K562 (cell line): ENCODE results near the gene TDRD12. TPM values are rescaled to one million over a fixed set of nuclear protein-coding genes. Genes with fewer than 3 reads are reported as not detected.

Experiments
- ARHGAP35 ChIP-seq: fragments of 450-650 bp; IDR thresholded peaks from 2 replicates; pipeline ENCODE4 v1.6.1; 2018; ENCODE audit not compliant: partially characterized antibody
- CC2D1A ChIP-seq: fragments of 450-650 bp; IDR thresholded peaks from 2 replicates; pipeline ENCODE4 v1.6.1; 2017; ENCODE audit warnings: mild to moderate bottlenecking
- CEBPB ChIP-seq: fragments of 450-650 bp; IDR thresholded peaks from 2 replicates; pipeline ENCODE4 v1.6.1; 2016; ENCODE audit warnings: missing genetic modification characterization, missing compliant biosample characterization
- DDX20 ChIP-seq: fragments of 450-650 bp; IDR thresholded peaks from 2 replicates; pipeline ENCODE4 v1.6.1; 2016; ENCODE audit warnings: missing genetic modification characterization, low read depth, mild to moderate bottlenecking, missing compliant biosample characterization, moderate library complexity
- HDAC6 ChIP-seq: IDR thresholded peaks from 2 replicates; pipeline ENCODE4 v1.6.1; 2012; ENCODE audit warnings: low read depth, mild to moderate bottlenecking, control low read depth, inconsistent platforms, low read length, moderate library complexity
- HDAC8 ChIP-seq: fragments of 450-650 bp; IDR thresholded peaks from 2 replicates; pipeline ENCODE4 v1.6.1; 2016; ENCODE audit warnings: mild to moderate bottlenecking, missing genetic modification characterization, moderate library complexity, missing compliant biosample characterization
- ZNF146 ChIP-seq: IDR thresholded peaks from one replicate; pipeline ENCODE4 v1.6.1; 2018; ENCODE audit warnings: missing compliant biosample characterization; ENCODE audit not compliant: unreplicated experiment
- polyA plus RNA-seq, 8 experiments: library from polyadenylated mRNA; depleted of rRNA in 4 of 8; stranded (reverse) in 5 of 8; unstranded in 3 of 8; fragments of >200 nt; fragmentation: Nextera tagmentation in 2 of 8; fragmentation: Illumina TruSeq in 1 of 8; extraction: Ambion mirVana in 2 of 8; extraction: Trizol in 1 of 8; gene quantifications; 2 replicates each; pipeline versions ENCODE4 v1.2.1 to v1.2.3, GENCODE V29; 2011 to 2014; ENCODE audit warnings: inconsistent platforms in 1 of 8, missing spikeins in 1 of 8
- total RNA-seq, 7 experiments: library from RNA; depleted of rRNA in 6 of 7; stranded (reverse); fragments of >200 nt in 6 of 7; fragmentation: Illumina TruSeq in 2 of 7; extraction: Trizol in 2 of 7; gene quantifications; 2 replicates each; pipeline versions ENCODE4 v1.2.1 to v1.2.3, GENCODE V29; 2011 to 2021; ENCODE audit warnings: low replicate concordance in 1 of 7
- TF ChIP-seq, protein P1 (sequence below): fragments of 250-450 bp; sonication (Bioruptor Pico); IDR thresholded peaks from 2 replicates; pipeline ENCODE4 v1.4.0; 2020
- TF ChIP-seq, protein P2 (sequence below): fragments of 450-650 bp; IDR thresholded peaks from 2 replicates; pipeline ENCODE4 v1.7.1; 2018; ENCODE audit warnings: mild to moderate bottlenecking, low read depth; ENCODE audit not compliant: partially characterized antibody

TDRD12 gene
- total and polyA plus RNA-seq, 9 of the 15 experiments (the other 6 are each of a cell fraction or from before 2014, with no cell fraction given), result 0.03 TPM; not detected in 8

DNA sequence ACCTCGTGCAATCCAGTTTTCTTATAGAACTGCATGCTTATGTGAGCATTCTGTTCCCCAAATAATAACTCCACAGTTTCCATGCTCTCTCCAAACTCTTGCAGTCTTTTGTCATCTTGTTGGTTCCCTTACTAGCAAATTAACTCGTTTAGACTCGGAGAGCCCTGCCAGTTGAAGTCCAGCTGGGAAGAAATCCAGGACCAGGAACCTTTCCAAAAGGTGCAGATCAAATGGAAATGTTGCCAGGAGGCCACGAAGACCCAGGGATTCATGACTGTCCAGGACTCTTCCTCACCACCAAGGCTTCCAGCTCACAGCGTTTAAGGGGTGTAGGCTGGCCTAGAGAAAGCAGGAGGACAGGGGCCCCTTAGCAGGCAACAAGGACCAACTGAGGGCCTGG is 2.1 kb upstream of the TDRD12 start (continued):
- no peak for TF ChIP-seq DDX20
- TF ChIP-seq ARHGAP35, result no peak
- no peak for TF ChIP-seq CC2D1A
- no peak for TF ChIP-seq ZNF146 (CRISPR knock-in tag)
- TF ChIP-seq HDAC8, result no peak
- TF ChIP-seq, protein P1, sequence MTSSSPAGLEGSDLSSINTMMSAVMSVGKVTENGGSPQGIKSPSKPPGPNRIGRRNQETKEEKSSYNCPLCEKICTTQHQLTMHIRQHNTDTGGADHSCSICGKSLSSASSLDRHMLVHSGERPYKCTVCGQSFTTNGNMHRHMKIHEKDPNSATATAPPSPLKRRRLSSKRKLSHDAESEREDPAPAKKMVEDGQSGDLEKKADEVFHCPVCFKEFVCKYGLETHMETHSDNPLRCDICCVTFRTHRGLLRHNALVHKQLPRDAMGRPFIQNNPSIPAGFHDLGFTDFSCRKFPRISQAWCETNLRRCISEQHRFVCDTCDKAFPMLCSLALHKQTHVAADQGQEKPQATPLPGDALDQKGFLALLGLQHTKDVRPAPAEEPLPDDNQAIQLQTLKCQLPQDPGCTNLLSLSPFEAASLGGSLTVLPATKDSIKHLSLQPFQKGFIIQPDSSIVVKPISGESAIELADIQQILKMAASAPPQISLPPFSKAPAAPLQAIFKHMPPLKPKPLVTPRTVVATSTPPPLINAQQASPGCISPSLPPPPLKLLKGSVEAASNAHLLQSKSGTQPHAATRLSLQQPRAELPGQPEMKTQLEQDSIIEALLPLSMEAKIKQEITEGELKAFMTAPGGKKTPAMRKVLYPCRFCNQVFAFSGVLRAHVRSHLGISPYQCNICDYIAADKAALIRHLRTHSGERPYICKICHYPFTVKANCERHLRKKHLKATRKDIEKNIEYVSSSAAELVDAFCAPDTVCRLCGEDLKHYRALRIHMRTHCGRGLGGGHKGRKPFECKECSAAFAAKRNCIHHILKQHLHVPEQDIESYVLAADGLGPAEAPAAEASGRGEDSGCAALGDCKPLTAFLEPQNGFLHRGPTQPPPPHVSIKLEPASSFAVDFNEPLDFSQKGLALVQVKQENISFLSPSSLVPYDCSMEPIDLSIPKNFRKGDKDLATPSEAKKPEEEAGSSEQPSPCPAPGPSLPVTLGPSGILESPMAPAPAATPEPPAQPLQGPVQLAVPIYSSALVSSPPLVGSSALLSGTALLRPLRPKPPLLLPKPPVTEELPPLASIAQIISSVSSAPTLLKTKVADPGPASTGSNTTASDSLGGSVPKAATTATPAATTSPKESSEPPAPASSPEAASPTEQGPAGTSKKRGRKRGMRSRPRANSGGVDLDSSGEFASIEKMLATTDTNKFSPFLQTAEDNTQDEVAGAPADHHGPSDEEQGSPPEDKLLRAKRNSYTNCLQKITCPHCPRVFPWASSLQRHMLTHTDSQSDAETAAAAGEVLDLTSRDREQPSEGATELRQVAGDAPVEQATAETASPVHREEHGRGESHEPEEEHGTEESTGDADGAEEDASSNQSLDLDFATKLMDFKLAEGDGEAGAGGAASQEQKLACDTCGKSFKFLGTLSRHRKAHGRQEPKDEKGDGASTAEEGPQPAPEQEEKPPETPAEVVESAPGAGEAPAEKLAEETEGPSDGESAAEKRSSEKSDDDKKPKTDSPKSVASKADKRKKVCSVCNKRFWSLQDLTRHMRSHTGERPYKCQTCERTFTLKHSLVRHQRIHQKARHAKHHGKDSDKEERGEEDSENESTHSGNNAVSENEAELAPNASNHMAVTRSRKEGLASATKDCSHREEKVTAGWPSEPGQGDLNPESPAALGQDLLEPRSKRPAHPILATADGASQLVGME (CRISPR knock-in tag), result no peak
- TF ChIP-seq CEBPB (tag), result no peak
- TF ChIP-seq HDAC6, result no peak
- TF ChIP-seq, protein P2, sequence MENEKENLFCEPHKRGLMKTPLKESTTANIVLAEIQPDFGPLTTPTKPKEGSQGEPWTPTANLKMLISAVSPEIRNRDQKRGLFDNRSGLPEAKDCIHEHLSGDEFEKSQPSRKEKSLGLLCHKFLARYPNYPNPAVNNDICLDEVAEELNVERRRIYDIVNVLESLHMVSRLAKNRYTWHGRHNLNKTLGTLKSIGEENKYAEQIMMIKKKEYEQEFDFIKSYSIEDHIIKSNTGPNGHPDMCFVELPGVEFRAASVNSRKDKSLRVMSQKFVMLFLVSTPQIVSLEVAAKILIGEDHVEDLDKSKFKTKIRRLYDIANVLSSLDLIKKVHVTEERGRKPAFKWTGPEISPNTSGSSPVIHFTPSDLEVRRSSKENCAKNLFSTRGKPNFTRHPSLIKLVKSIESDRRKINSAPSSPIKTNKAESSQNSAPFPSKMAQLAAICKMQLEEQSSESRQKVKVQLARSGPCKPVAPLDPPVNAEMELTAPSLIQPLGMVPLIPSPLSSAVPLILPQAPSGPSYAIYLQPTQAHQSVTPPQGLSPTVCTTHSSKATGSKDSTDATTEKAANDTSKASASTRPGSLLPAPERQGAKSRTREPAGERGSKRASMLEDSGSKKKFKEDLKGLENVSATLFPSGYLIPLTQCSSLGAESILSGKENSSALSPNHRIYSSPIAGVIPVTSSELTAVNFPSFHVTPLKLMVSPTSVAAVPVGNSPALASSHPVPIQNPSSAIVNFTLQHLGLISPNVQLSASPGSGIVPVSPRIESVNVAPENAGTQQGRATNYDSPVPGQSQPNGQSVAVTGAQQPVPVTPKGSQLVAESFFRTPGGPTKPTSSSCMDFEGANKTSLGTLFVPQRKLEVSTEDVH, result no peak
